Left ventricle myocardium inferior (tissue), 1 donor: ENCODE data around the gene ZDHHC14. TPM values are rescaled to one million over a fixed set of nuclear protein-coding genes. Genes with fewer than 3 reads are reported as not detected.
"Not testable (repeated sequence)": the region's sequence is repeated elsewhere in the genome, so short reads cannot be mapped to it uniquely, and the experiment has no call there.

ENCODE experiments used
- DNase-seq: peaks from one replicate; pipeline ENCODE4 v3.0.0-alpha.2; 2020
- H3K27ac ChIP-seq: fragments of 200-600 bp; replicated peaks from 2 replicates; pipeline ENCODE4 v1.8.0; 2021
- H3K27me3 ChIP-seq: fragments of 200-600 bp; 2 replicates; pipeline ENCODE4 v1.8.0; 2021; ENCODE audit warnings: low read depth
- H3K36me3 ChIP-seq: fragments of 200-600 bp; 2 replicates; pipeline ENCODE4 v1.8.0; 2021
- H3K4me1 ChIP-seq: fragments of 200-600 bp; 2 replicates; pipeline ENCODE4 v1.8.0; 2021
- H3K4me3 ChIP-seq: fragments of 200-600 bp; 2 replicates; pipeline ENCODE4 v1.8.0; 2021; ENCODE audit warnings: mild to moderate bottlenecking, moderate library complexity
- H3K9me3 ChIP-seq: fragments of 200-600 bp; replicated peaks from 2 replicates; pipeline ENCODE4 v1.8.0; 2021
- intact Hi-C: fragments of 100-400 bp; cut with micrococcal nuclease; formaldehyde crosslinking; loops from one replicate; pipeline ENCODE4 v1.11.0; 2022
- total RNA-seq: library from RNA; stranded (reverse); fragmentation: NEBNext Ultra II Directional; extraction: Animal tissue kit (Norgen Biotek cat#: 25700); gene quantifications from one replicate; pipeline ENCODE4 v1.2.1, GENCODE V29; 2021
- TF ChIP-seq, protein P1 (sequence below): fragments of 200-600 bp; IDR thresholded peaks from 2 replicates; pipeline ENCODE4 v1.8.0; 2021; ENCODE audit warnings: antibody characterized with exemption, mild to moderate bottlenecking, borderline replicate concordance
- donor health status: DM: no; HTN: yes; CAD: no; lungs with severe emphysema.

Gene ZDHHC14
- total RNA-seq, 1 donor from 2014 or later: 10.0 TPM

DNA sequence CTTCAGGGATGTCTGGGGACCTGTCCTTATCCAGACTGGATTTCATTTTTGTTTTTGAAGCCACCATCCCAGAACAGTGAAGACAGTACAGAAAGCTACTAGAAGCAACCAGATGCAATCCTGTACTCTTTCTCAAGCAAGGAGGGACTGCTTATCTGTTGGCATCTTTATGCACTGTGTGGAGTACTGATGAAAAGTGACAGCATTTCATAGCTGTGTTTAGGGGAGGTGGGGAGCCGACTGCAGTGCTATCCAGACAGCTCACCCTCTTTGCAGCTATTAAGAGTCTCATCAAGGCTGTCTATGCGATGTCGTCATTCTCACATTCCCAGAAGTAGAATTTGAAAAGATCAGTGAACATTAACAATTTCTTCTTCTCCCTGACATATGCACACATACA, 5.5 kb downstream of the ZDHHC14 start:
- intact Hi-C loops: loop anchor here (10.0 kb wide), 1 partner anchor 188 kb away; no protein-coding TSS in a partner anchor
- no peak overlapping the region for H3K27ac ChIP-seq
- TF ChIP-seq, protein P1, sequence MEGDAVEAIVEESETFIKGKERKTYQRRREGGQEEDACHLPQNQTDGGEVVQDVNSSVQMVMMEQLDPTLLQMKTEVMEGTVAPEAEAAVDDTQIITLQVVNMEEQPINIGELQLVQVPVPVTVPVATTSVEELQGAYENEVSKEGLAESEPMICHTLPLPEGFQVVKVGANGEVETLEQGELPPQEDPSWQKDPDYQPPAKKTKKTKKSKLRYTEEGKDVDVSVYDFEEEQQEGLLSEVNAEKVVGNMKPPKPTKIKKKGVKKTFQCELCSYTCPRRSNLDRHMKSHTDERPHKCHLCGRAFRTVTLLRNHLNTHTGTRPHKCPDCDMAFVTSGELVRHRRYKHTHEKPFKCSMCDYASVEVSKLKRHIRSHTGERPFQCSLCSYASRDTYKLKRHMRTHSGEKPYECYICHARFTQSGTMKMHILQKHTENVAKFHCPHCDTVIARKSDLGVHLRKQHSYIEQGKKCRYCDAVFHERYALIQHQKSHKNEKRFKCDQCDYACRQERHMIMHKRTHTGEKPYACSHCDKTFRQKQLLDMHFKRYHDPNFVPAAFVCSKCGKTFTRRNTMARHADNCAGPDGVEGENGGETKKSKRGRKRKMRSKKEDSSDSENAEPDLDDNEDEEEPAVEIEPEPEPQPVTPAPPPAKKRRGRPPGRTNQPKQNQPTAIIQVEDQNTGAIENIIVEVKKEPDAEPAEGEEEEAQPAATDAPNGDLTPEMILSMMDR: no peak

DNA sequence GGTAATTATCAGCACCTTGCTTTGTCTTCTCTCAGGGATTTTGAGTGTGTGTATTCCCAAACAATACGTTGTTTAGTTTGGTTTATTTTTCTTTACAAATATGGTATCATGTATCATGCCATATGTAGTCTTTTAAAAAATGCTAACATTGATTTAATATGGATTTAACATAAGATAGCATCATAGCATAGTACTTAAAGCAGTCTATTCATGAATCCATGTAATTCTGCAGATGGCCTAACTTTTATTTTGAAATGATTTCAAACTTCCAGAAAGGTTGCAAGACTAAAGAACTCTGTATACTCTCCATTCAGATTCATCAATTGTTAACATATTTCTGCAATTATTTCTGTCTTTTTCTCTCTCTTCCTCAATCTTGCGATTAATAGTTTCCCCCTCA, 7.9 kb downstream of the ZDHHC14 start:
- no peaks in the 10 kb centered on the region for H3K27me3 ChIP-seq
- H3K4me3 ChIP-seq: no peak overlapping the region
- H3K36me3 ChIP-seq: no peaks in the 10 kb centered on the region
- TF ChIP-seq, protein P1: no peak
- intact Hi-C loops: loop anchor here (10.0 kb wide), 1 partner anchor 186 kb away; no protein-coding TSS in a partner anchor
- peaks cover 15% of the 10 kb centered on the region for H3K4me1 ChIP-seq
- H3K27ac ChIP-seq: no peak overlapping the region
- no peak for DNase-seq
- H3K9me3 ChIP-seq: peaks cover 21% of the 10 kb centered on the region

More for the DNA sequence above, 5.5 kb downstream of the ZDHHC14 start:
- H3K4me3 ChIP-seq: no peak overlapping the region
- H3K36me3 ChIP-seq: no peaks in the 10 kb centered on the region
- DNase-seq: no peak
- peaks cover 21% of the 10 kb centered on the region for H3K9me3 ChIP-seq
- no peaks in the 10 kb centered on the region for H3K27me3 ChIP-seq
- peaks cover 23% of the 10 kb centered on the region for H3K4me1 ChIP-seq

DNA sequence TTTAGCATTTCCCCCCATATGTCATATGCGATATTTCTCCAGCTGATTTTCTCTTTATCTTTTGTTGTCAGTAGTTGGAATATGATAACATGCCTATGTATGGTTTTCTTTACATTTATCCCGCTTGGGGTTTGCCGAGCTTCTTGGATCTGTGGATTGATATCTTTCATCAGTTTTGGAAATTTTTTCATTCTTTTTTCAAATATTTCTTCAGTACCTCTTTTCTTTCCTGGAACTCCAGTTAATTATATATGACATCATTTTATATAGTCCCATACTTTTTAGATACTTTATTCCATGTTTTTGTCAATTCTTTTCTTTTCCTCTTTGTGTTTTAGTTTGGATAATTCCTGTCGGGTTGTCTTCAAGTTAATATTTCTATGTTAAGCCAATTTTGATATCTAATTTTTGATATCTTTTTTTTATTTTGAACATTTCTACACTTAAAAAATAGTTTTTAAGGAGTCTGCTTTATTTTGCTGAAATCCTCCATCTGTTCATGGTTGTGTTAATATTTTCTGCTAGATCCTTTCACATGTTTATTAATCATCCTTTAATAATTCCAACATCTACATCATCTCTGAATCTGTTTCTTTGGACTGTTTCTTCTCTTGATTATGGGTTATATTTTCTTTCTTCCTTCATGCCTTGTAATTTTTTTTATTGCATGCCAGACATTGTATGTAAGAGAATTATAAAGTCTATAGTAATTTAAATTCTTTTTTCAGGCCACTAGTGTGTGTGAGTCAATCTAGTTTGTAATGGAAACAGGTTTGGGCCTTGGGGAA, 9.5 kb downstream of the ZDHHC14 start:
- TF ChIP-seq, protein P1: no peak
- no peak for DNase-seq
- Histone ChIP-seq H3K4me1 (peaks cover 14% of the 10 kb centered on the region), H3K4me3 (no peak overlapping the region), H3K27me3 (no peaks in the 10 kb centered on the region), H3K9me3 (peaks cover 21% of the 10 kb centered on the region), H3K36me3 (no peaks in the 10 kb centered on the region), H3K27ac (no peak overlapping the region)
- intact Hi-C loops: no loop called here

DNA sequence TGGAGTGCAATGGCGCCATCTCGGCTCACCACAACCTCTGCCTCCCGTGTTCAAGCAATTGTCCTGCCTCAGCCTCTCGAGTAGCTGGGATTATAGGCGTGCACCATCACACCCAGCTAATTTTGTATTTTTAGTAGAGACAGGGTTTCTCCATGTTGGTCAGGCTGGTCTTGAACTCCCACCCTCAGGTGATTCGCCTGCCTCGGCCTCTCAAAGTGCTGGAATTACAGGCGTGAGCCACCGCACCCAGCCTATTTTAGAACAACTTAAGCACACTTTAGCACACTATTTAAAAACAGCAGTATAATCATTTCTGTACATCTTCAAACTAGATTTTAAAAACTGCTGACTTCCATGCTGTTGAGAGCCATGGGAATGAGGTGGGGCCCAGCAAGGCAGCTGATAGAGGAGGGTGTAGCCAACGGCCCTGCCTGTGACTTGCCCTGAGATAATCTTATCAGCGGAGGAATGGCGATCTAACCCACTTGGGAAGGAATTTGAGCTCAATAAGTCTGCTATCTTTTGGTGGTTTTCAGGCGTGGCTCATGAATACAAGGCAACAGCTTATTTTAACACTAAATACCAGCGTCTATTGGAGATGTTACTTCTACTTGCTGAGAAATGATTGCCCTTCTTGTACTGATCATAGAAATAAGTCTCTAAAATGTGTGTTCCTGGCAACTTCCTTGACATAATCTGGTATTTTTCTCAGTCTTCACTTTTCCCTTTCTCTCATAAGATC, 12.1 kb downstream of the ZDHHC14 start:
- Histone ChIP-seq H3K4me1 (peaks cover 32% of the 10 kb centered on the region), H3K36me3 (no peaks in the 10 kb centered on the region), H3K27me3 (no peaks in the 10 kb centered on the region), H3K9me3 (peaks cover 21% of the 10 kb centered on the region), H3K27ac (no peak overlapping the region), H3K4me3 (no peak overlapping the region)
- DNase-seq: no peak
- intact Hi-C loops: no loop called here
- TF ChIP-seq, protein P1: no peak

DNA sequence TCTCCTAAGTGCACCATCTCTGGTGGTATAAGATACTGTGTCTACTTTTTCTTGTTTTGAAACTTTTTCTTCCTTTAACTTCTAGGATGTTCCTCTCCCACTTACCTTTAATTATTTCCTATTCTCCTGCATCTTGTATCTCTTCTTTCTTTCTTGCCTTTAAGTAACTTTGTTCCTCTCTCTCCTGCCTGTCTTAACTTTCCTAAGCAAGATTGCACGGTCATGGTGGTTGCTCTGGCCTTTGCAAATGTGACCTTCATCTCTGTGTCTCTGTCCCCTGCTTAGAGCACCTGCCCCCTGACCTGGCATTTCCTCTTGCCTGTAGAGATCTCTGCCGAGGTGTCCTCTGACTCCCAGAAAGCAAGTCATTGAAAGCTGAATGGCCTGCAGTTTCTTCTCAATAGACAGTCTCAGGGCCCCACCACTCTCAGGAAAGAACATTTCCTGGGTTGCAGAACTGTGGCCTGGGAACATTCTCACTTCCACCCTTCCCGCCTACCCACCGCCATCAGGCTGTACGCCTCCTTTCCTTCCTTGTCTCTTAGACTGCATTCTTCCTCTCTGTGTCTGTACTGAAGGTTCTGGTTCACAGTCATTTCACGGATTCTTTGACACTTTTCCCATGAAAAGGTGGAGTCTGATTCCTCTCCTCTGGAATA, 12.8 kb downstream of the ZDHHC14 start:
- TF ChIP-seq, protein P1: no peak
- no peak for DNase-seq
- intact Hi-C loops: no loop called here
- Histone ChIP-seq H3K9me3 (peaks cover 21% of the 10 kb centered on the region), H3K36me3 (no peaks in the 10 kb centered on the region), H3K4me3 (no peak overlapping the region), H3K27me3 (no peaks in the 10 kb centered on the region), H3K4me1 (peaks cover 32% of the 10 kb centered on the region), H3K27ac (no peak overlapping the region)

DNA sequence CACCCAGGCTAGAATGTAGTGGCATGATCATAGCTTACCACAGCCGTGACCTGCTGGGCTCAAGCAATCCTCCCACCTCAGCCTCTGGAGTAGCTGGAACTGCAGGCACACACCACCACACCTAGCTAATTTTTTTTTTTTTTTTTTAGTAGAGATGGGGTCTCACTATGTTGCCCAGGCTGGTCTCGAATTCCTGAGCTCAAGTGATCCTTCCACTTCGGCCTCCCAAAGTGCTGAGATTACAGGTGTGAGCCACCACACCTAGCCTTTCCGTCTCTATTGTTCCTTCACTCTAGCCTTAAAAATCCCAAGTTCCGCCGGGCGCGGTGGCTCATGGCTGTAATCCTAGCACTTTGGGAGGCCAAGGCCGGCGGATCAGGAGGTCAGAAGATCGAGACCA, 14.2 kb downstream of the ZDHHC14 start:
- H3K36me3 ChIP-seq, H3K4me3 ChIP-seq, H3K27me3 ChIP-seq, intact Hi-C loops, H3K27ac ChIP-seq, DNase-seq: not testable (repeated sequence)
- H3K4me1 ChIP-seq: peaks cover 32% of the 10 kb centered on the region
- H3K9me3 ChIP-seq: peaks cover 12% of the 10 kb centered on the region
